Right lobe of liver (tissue), 6 donors: Measurements from ENCODE around the gene CSF2. TPM values are rescaled to one million over a fixed set of nuclear protein-coding genes. Genes with fewer than 3 reads are reported as not detected.

Experiments used
- ATAC-seq, 4 donors: fragments of 200-7000 bp; cut with Tn5 transposase; one replicate each; pipeline ENCODE4 v1.9.1; 2020; ENCODE audit warnings: mild to moderate bottlenecking in 4 of 4, moderate library complexity in 4 of 4
- DNase-seq, 3 donors: peaks; one replicate each; pipeline ENCODE4 v3.0.0-alpha.2; 2020
- H3K27ac ChIP-seq, 3 donors: fragments of 200-600 bp; one replicate each; pipeline ENCODE4 v1.8.0; 2022
- H3K27me3 ChIP-seq, 2 donors: fragments of 200-600 bp; one replicate each; pipeline ENCODE4 v1.8.0; 2022
- H3K36me3 ChIP-seq, 4 donors: fragments of 200-600 bp; sonication (generic) in 1 of 4; one replicate each; pipeline versions ENCODE4 v1.5.1 to v1.8.0; 2017 to 2022; ENCODE audit warnings: control low read depth in 1 of 4
- H3K4me1 ChIP-seq, 4 donors: fragments of 200-600 bp; sonication (generic) in 1 of 4; one replicate each; pipeline versions ENCODE4 v1.5.1 to v1.8.0; 2017 to 2022; ENCODE audit warnings: control low read depth in 1 of 4
- H3K4me3 ChIP-seq, 3 donors: fragments of 200-600 bp; one replicate each; pipeline ENCODE4 v1.8.0; 2022
- H3K9me3 ChIP-seq, 4 donors: fragments of 200-600 bp; sonication (generic) in 1 of 4; one replicate each; pipeline versions ENCODE4 v1.5.1 to v1.8.0; 2017 to 2022; ENCODE audit warnings: control low read depth in 1 of 4
- CTCF ChIP-seq, 4 donors: fragments of 200-600 bp in 3 of 4; fragments of 450-650 bp in 1 of 4; IDR thresholded peaks; one replicate each; pipeline versions ENCODE4 v1.5.1 to v1.8.0; 2016 to 2022; ENCODE audit warnings: antibody characterized with exemption in 4 of 4, mild to moderate bottlenecking in 2 of 4
- POLR2A ChIP-seq: fragments of 450-650 bp; IDR thresholded peaks from one replicate; pipeline ENCODE4 v1.6.1; 2017; ENCODE audit warnings: antibody characterized with exemption, mild to moderate bottlenecking
- WGBS: methylation state at CpG from one replicate; pipeline ENCODE4 v1.1.6; 2018; ENCODE audit warnings: low coverage, low lambda C conversion rate; ENCODE audit not compliant: insufficient coverage; ENCODE audit errors: missing lambda C conversion rate; 5-methylcytosine and 5-hydroxymethylcytosine counted together
- intact Hi-C, 2 donors: fragments of 100-400 bp; cut with DNase I; formaldehyde crosslinking; loops; one replicate each; pipeline versions ENCODE4 v1.11.2 to v1.14.1; 2022
- total RNA-seq, 6 experiments: library from RNA; depleted of rRNA in 2 of 6; stranded (reverse); fragments of >200 nt in 2 of 6; fragmentation: NEBNext Ultra II Directional in 3 of 6; extraction: Animal tissue kit (Norgen Biotek cat#: 25700) in 3 of 6; gene quantifications; one replicate each; pipeline versions ENCODE4 v1.1.0 to v1.2.4, GENCODE V29; 2016 to 2023
- donor health status: DM: no; HTN: yes; CAD: no.
- donor health status: DM: no; HTN: no; CAD: no.
- donor health status: DM: no; HTN: no; CAD: no.
- donor health status: DM: no; HTN: yes; CAD: no.
- donor health status: DM: no; HTN: yes; CAD: no.

The CSF2 gene
- total RNA-seq, 6 experiments from 2014 or later, result not detected

GRCh38 chr5:132100672-132101261 lies 27.2 kb downstream of the CSF2 start:
- no peak overlapping the region for H3K27ac ChIP-seq
- no peak for TF ChIP-seq CTCF (IDR thresholded peaks at IDR 0.05)
- DNase-seq (no peak), ATAC-seq (no peak)
- H3K4me3 ChIP-seq, result no peak overlapping the region
- H3K9me3 ChIP-seq, result no peaks in the 10 kb centered on the region
- H3K4me1 ChIP-seq, result no peaks in the 10 kb centered on the region
- 59% methylated on average over 8 of the region's 8 CpGs for WGBS
- intact Hi-C loops, result no loop called here
- no peaks in the 10 kb centered on the region for H3K36me3 ChIP-seq
- H3K27me3 ChIP-seq, result no peaks in the 10 kb centered on the region

DNA sequence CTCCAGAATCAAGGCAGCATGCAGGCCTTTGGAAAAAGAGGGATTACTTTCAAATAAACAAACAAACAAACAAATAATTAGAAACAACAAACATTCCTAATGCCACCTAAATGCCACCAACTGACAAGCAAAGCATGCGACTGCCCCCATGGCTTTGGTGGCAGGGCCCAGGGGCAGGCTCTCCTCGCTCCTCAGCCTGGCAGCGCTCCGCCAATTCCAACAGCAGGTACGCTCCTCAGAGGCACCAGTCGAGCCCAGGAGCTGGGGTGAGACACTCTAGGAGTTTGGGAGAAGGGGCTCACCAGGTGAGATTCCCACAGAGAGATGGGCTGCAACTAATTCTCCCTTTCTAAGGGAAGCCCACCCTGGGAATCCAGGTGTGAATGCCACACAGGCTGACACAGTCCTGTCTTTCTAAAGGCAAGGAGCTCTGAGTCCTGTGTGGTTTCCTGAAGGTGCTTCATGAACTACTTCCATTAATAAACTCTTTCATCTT lies 27.8 kb downstream of the CSF2 start:
- TF ChIP-seq POLR2A (no peak), CTCF (IDR thresholded peaks at IDR 0.05) (no peak)
- no peaks in the 10 kb centered on the region for H3K27me3 ChIP-seq
- no peaks in the 10 kb centered on the region for H3K9me3 ChIP-seq
- no peaks in the 10 kb centered on the region for H3K36me3 ChIP-seq
- ATAC-seq (no peak), DNase-seq (no peak)
- 93% methylated on average over 3 of the region's 6 CpGs for WGBS
- H3K4me1 ChIP-seq, result no peaks in the 10 kb centered on the region
- intact Hi-C loops, result no loop called here
- H3K4me3 ChIP-seq, result no peak overlapping the region
- no peak overlapping the region for H3K27ac ChIP-seq

GRCh38 chr5:132102101-132102701 lies 28.6 kb downstream of the CSF2 start:
- intact Hi-C loops, result no loop called here
- Histone ChIP-seq H3K27me3 (no peaks in the 10 kb centered on the region), H3K4me3 (no peak overlapping the region), H3K4me1 (no peaks in the 10 kb centered on the region), H3K36me3 (no peaks in the 10 kb centered on the region), H3K27ac (no peak overlapping the region), H3K9me3 (no peaks in the 10 kb centered on the region)
- TF ChIP-seq POLR2A (no peak), CTCF (IDR thresholded peaks at IDR 0.05) (no peak)
- 77% methylated on average over 4 of the region's 5 CpGs for WGBS
- no peak for ATAC-seq
- DNase-seq, result no peak

DNA sequence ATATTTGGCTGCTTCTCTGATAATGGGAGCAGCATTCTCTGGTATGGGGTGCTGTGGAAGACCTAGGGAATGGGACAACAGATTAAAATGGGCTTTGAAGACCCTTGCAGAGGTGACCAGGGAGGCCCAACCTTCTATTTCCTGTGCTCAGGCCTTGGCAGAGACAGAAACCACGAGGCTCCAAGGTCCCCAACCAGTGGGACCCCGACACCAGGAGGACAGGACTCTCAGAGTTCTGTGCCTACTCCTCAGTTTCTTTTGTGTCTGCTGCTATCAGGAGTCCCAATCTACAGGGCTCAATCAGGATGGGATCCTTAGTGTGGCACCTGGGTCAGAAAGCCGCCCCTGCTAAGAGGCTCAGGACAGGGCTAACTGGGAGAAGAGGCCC lies 29.3 kb downstream of the CSF2 start:
- no peak for TF ChIP-seq CTCF (IDR thresholded peaks at IDR 0.05)
- no peak for TF ChIP-seq POLR2A
- Histone ChIP-seq H3K4me3 (no peak overlapping the region), H3K9me3 (no peaks in the 10 kb centered on the region), H3K36me3 (no peaks in the 10 kb centered on the region), H3K27ac (peak overlapping the region in 1 of 3 donors; percentile 20), H3K27me3 (no peaks in the 10 kb centered on the region), H3K4me1 (no peaks in the 10 kb centered on the region)
- no CpG with 5 or more reads among the region's 3 CpGs for WGBS
- ATAC-seq, result no peak
- intact Hi-C loops, result no loop called here
- no peak for DNase-seq
